Uterine smooth muscle cell (primary cell): Measurements from ENCODE around the gene LRRC18. TPM values are rescaled to one million over a fixed set of nuclear protein-coding genes. Genes with fewer than 3 reads are reported as not detected.

Source experiments
- total RNA-seq: library from RNA; depleted of rRNA; stranded (reverse); fragments of >200 nt; gene quantifications from 2 replicates; pipeline ENCODE4 v1.2.3, GENCODE V29; 2014

LRRC18 gene
- not detected in 2 replicates for total RNA-seq

GRCh38 chr10:48939790-48940325 lies at the start of gene LRRC18:
Gene LRRC18, minus strand, starts transcription at chr10:48939840. Its CDS starts 25,685 bp downstream, at chr10:48914155.

Other genes with a start within 250 kb of the LRRC18 start
- 1.1 and 2.2 TPM in 2 replicates for gene VSTM4, start 175.7 kb upstream of the LRRC18 start, total RNA-seq
- not detected in 2 replicates for gene FAM170B, start 194.2 kb upstream of the LRRC18 start, total RNA-seq
- gene TMEM273, start 248.6 kb upstream of the LRRC18 start, total RNA-seq, result not detected in 2 replicates